Sciatic nerve (tissue), 2 donors: ENCODE measurements around the gene BCL2L1. TPM values are rescaled to one million over a fixed set of nuclear protein-coding genes. Genes with fewer than 3 reads are reported as not detected.

ENCODE experiments used
- ATAC-seq: fragments of 200-7000 bp; cut with Tn5 transposase; one replicate; pipeline ENCODE4 v1.9.1; 2020; ENCODE audit warnings: mild to moderate bottlenecking, moderate library complexity
- DNase-seq: peaks from one replicate; pipeline ENCODE4 v3.0.0-alpha.2; 2020; ENCODE audit warnings: low spot score
- intact Hi-C: fragments of 100-400 bp; cut with DNase I; formaldehyde crosslinking; loops from one replicate; pipeline ENCODE4 v1.14.2; 2022
- total RNA-seq: library from RNA; stranded (reverse); fragmentation: NEBNext Ultra II Directional; extraction: Animal tissue kit (Norgen Biotek cat#: 25700); gene quantifications from one replicate; pipeline ENCODE4 v1.2.1, GENCODE V29; 2021
- donor health status: DM: no; HTN: no; CAD: no.
- donor health status: DM: no; HTN: no; CAD: no.

Gene BCL2L1
- total RNA-seq, 1 donor from 2014 or later: 112 TPM

DNA sequence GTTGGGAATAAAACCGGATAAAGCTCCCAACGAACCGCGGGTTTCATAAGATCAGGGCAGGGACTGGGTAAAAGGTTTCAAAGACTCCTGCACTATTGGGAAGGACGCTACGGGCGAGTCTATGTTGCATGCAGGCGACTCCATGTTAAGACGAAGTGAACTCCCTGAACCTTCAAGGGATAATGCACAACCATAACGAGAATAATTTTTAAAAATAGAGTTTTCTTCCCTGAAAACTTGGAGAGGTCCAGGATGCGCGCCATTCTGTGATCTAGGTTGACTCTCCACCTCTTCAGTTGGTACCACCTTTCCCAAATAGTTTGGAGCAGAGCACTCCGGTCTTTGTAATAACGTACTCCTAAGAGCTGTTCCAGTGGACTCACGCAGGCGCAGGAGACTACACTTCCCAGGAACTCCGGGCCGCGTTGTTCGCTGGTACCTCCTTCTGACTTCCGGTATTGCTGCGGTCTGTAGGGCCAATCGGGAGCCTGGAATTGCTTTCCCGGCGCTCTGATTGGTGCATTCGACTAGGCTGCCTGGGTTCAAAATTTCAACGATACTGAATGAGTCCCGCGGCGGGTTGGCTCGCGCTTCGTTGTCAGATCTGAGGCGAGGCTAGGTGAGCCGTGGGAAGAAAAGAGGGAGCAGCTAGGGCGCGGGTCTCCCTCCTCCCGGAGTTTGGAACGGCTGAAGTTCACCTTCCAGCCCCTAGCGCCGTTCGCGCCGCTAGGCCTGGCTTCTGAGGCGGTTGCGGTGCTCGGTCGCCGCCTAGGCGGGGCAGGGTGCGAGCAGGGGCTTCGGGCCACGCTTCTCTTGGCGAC, 16.3 kb upstream of the BCL2L1 start, which contains the start of gene TPX2:
TPX2 (plus strand) TSS at position 562 of the 821 bp plus-strand sequence. CDS start 18,187 bp downstream, outside the sequence.
- ATAC-seq: peak; percentile 100
- peak; percentile 96 for DNase-seq
- intact Hi-C loops: no loop called here

- intact Hi-C loops: no loop called here
- no peak for ATAC-seq
- DNase-seq: no peak
These were observed 8.7 kb upstream of the BCL2L1 start for GRCh38 chr20:31731321-31731717.

DNA sequence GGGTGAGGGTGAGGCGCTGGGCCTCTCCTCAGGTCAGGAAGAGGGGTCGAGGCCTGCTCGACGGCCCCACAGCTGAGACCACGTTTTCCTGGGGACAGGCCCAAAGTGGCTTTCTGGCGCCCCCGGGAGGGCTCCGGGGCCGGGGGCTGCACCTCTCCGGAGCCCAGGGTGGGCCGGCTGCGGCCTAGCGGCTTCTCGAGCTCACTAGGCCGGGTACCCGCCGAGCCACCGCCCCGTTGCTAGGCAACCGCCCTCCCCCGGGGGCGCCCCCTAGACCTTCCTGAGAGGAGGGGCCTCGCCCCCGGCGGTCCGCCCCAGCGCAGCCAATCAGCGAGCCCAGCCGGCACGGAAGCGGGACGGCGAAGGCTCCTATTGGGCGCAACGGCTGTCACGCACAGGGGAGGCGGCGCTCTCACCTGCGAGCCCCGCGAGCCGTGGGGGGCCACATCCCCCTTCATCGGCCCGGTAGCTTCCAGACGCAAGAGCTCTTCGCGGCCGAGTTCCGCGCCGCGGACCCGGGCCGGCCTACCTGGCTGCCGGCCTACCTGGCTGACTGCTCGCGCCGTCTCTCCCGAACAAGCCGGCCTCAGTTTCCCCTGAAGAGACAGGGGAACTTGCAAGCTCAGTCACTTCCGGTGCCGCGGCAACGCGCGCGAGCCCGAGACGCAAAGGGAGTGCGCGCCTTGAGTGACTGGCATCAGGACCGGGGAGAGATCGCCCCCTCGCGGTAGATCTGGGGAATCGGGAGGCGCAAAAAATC, 831 bp upstream of the BCL2L1 start:
- peak; percentile 99 for DNase-seq
- peak; percentile 96 for ATAC-seq
- intact Hi-C loops: loop anchor here (1.0 kb wide), 1 partner anchor 164 kb away; no protein-coding TSS in a partner anchor

GRCh38 chr20:31723069-31723318, 326 bp upstream of the BCL2L1 start:
- intact Hi-C loops: loop anchor here (1.0 kb wide), 1 partner anchor 164 kb away; no protein-coding TSS in a partner anchor
- ATAC-seq: no peak
- DNase-seq: no peak

GRCh38 chr20:31721408-31722256, 1.0 kb downstream of the BCL2L1 start:
- ATAC-seq (no peak), DNase-seq (peak; percentile 69)
- intact Hi-C loops: loop anchor here (2.0 kb wide), 1 partner anchor 61 kb away; no protein-coding TSS in a partner anchor

DNA sequence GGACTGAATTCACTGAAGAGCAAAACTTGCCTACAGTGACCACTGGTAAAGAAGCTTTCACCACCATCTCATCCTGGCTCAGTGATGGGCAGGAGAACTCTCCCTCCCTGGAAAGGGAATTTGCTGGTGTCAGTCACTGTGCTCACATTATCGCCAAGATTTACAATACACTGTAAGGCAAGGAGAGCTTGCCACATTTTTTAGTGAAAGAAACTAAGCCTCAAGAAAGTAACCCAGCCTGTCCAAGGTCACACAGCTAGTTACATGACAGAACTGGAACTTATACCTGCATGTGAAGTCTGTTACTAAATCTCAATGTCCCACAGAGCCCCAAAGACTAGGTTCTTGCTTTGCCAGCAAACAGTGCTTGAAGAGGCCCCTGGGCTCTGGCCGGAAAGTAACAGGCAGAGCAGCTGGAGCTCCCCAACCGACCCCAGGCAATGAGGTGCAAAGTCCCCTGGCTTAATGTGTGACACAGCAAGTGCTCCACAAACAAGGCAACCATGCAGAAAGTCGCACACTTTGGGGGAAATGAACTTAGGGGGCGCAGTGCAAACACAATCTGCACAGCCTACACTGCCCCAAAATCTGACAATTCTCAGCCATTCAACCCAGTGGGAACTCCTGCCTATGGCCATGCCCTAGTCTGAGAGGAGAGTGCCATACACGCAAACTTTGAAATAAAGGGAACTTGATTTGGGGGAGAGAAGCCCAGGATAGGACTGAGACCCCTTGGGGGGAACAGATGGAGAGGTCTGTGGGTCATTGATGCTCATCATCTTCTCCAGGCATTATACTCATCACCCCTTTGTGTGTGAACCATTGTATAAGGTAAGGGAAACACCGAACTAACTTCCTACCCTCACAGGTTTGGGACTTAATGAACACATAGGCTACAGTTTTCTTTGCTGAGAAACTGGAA, 1.9 kb downstream of the BCL2L1 start:
- intact Hi-C loops: loop anchor here (2.0 kb wide), 1 partner anchor 60 kb away; no protein-coding TSS in a partner anchor
- ATAC-seq (no peak), DNase-seq (peak; percentile 12)

DNA sequence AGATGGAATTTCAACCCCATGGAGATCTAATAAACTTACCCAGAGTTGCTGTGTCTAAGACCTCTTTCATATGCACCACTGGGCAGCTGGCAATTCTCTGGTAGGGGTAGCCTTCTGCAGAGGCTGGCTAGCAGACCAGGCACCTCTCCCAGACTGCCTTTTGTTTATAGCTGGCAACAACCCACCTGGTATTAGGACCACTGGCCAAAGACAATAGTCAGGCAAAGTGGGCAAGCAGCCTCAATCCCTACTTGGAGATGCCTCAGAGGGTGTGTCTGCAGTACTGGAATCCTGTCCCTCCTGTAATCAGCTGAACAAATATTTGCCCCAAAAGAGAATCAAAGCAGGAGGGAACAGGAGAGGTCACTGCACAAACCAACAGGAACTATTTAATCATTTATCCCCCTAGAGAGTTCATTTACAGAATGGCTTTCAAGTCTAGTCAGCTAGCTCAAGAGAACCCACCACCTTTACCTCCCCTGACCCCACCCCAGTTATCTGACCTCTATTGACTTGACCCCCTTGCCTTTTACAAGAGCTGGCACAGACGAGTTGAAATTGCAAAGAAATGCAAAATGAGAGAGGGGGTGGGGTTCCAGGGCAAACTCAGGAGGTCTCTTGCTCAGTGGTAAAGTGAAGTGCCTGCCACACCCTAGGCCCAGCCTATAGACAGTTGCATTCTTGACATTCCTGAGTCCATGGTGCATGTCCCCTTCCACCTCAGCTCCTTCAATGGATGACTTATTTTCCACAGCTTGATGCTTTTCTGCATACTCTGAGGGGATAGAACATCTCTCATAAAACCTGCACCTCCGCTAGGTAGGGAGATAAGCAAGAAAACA, 2.8 kb downstream of the BCL2L1 start:
- intact Hi-C loops: loop anchor here (2.0 kb wide), 1 partner anchor 59 kb away; no protein-coding TSS in a partner anchor
- ATAC-seq (no peak), DNase-seq (peak; percentile 45)

DNA sequence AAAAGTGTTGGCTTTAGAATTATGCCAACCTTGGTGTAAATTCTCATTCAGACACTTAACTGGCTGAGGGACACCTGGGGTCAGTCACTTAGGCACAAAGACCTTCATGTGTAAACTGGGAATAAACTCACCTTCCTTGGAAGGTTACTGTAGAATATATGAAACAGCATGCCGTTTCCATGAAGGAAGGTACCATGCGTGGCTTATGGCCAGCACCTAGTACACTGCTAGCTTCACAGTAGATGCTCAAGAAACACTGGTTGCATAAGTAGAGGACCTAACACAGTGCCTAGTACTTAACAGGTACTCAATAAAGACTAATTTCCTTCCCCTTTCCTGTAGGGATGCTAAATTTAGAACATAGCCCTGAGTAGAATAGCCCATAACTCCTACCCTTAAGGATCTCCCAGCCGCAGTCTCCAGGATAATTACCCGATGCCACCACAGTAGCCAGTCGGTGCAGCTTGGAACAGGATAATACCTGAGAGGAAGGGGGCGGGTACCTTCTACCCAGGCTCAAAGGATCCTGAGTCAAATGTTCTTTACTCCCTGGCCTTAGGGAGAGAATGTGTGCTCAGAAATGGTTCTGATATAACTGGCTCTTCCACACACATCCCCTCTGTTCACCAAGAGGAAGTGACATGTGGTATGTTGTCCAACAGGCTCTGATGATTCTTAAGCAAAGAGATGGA, 3.6 kb downstream of the BCL2L1 start:
- DNase-seq: peak; percentile 15
- no peak for ATAC-seq
- intact Hi-C loops: no loop called here

DNA sequence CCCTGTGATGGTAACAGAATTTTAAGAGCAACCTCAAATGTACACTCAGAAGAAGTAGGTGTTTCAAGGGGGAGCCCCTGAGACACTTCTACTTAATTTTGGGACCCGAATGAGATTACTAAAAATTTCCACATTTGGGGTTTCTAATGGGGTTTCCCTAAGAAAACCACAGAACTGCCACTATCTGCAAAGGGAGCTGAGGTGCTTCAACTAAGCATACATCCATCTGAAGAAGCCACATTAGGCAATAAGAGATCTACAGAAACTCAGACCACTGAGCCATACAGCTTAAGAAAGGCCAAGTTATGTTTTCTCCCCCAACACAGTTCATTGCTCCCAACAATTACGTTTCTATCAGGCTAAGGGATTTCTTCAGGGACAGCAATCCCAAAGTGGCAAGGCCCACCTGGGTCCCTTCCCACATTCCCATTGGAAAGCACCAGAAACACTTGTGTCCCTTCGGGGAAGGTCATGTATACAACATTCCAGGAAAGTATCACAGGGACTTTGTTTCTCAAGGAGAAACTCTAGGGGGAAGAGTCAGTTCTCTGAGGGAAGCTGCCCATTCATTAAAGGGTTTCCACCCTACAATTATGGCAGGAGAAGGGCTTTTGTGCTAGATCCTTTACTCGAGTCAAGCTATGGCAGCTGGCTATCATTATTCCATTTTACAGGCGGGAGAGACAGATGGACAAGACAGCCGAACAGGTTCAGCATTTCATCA, 5.0 kb downstream of the BCL2L1 start:
- DNase-seq: peak; percentile 25
- ATAC-seq: no peak
- intact Hi-C loops: no loop called here

DNA sequence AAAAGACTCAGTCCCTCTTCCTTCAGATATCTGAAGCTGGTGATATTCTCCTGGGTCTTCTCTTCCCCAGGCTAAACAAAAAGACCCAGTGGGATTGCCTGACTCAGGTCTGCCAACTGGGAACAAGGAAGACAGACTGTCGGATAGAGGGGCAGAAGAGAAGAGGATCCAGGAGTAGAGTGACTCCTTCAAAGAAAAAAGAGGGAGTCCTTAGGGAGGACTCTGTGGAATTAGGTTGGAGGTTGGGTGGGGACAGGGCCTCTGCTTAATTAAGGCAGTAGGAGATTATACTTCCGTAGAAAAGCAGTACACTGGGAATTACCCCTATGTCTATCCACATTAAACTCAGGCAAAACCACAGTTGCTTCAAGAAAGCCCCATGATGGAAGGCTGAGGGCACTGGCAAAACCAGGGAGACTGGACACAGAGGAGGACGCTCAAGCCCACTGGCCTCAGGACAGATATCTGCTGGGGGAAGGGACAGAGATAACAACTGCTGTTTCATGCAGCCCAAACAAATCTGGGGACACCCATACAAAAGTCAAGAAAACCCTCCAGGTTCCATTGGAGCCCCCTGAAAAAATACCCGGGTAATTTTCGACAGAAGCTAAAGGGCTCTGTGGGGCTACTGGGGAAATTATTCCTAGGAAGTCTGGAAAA, 5.7 kb downstream of the BCL2L1 start:
- intact Hi-C loops: no loop called here
- ATAC-seq (no peak), DNase-seq (peak; percentile 30)

- intact Hi-C loops: no loop called here
- ATAC-seq (no peak), DNase-seq (peak; percentile 15)
These were observed 6.3 kb downstream of the BCL2L1 start for GRCh38 chr20:31716351-31716750.

DNA sequence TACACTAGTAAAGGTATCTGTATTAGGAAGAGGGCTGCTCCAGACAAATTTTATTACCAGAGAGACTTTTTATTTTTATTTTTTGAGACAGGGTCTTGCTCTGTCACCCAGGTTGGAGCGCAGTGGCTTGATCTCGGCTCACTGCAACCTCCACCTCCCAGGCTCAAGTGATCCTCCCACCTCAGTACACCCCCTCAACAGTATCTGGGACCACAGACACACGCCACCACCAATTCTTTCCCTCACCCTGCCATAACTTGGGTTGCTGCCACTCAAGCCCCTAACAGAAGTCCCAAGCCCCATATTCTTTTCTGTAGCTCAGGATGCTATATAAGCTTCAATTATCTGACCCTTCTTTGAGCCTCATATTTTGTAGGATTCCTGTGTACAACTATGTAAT, 6.9 kb downstream of the BCL2L1 start:
- DNase-seq (peak; percentile 43), ATAC-seq (no peak)
- intact Hi-C loops: no loop called here

DNA sequence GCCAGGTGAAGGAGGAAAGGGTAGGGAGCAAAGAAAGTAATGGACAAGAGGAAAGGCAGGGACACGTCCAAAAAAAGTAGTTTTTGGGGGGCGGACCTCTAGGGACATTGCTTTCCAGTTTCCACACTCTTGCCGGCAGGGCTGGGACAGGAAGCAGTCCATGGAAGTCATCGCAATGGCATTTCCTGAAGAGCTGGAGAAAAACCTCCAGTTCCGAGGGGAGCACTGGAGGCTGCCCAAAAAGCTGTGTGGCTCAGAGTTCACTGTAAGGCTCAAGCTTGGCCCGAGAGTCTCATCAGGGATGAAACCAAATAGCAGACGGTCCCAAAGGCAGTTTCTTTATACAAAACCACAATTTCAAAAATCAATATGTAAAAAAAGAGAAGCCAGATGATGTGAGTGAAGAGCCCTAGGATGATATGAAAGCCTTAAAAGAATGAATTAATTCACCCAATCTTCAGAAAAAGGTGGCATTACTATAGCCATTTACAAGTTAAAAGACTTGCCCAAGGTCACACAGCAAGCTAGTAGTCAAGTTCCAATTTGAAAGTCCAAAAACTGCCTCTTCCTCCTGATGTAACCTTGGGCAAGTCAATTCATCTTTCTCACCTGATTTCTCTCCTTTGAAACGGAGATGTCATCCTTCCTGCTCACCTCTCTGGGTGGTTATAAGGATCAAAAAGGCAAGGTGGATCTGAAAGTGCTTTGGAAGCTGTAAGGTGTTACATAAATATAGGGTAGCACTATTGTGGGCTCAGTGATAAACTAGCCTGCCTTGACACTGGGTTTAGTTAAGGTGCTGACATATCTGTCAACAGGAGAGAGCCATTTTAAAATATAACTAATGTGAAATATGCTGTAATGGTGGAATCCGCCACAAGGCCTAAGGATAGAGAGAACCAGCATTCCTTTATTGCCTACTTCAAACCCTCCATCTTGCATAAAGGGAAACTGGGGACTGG, 9.1 kb downstream of the BCL2L1 start:
- ATAC-seq (peak; percentile 90), DNase-seq (peak; percentile 85)
- intact Hi-C loops: no loop called here

DNA sequence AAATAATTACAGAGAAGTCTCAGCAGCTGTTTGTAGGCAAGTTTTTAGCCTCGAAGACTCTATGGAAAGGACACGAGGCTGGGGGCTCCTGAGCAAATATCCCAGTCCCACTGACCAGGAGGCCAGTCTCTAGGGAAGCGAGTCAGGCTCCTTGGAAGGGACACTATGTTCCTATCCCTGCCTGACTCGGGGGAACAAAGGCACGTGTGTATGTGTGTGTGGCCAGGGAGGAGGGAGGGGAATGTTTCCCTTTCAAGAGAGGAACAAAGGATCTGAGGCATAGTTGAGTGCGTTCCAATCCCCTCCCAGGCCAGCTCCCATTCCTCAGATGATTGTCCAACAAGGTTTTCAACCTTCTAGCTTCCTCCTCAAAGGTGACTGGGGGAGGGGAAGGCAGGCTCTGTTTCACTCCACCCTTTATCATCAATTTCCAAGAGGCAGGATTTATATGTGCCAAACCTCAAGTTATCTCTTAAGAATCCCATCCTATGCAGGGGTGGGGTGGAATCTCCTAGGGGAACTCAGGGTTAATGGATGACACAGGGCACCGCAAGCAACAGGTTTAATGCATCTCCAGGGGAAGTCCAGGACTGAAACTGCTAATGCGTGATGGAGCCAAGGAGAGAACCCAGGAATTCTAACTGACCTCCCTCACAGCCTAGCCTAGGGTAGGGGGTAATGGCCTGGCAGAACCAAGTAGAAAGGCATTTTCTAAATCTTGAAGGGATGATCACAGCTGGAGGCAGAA, 9.9 kb downstream of the BCL2L1 start:
- ATAC-seq: peak; percentile 95
- DNase-seq: peak; percentile 77
- intact Hi-C loops: no loop called here
